Ovary (tissue), 9 donors: Measurements from ENCODE around the gene ZHX3. TPM values are rescaled to one million over a fixed set of nuclear protein-coding genes. Genes with fewer than 3 reads are reported as not detected.

Experiments
- DNase-seq, 5 donors: peaks; one replicate each; pipeline ENCODE4 v3.0.0-alpha.2; 2019 to 2020
- H3K27ac ChIP-seq, 2 donors: fragments of 200-600 bp; one replicate each; pipeline versions ENCODE4 v1.5.1 to v1.8.0; 2019 to 2022
- H3K27me3 ChIP-seq: fragments of 200-600 bp; one replicate; pipeline ENCODE4 v1.8.0; 2022
- H3K36me3 ChIP-seq: fragments of 200-600 bp; sonication (generic); one replicate; pipeline ENCODE4 v1.5.1; 2019
- H3K4me1 ChIP-seq: one replicate; pipeline ENCODE4 v1.8.1; 2013; ENCODE audit warnings: mild to moderate bottlenecking, moderate library complexity; ENCODE audit not compliant: insufficient read depth
- H3K4me3 ChIP-seq: fragments of 200-600 bp; sonication (generic); one replicate; pipeline ENCODE4 v1.5.1; 2017
- H3K9me3 ChIP-seq, 2 donors: fragments of 200-600 bp in 1 of 2; sonication (generic) in 1 of 2; one replicate each; pipeline versions ENCODE4 v1.5.1 to v1.8.1; 2013 to 2019; ENCODE audit warnings: mild to moderate bottlenecking in 1 of 2, moderate library complexity in 1 of 2
- EP300 ChIP-seq: sonication (generic); formaldehyde crosslinking; IDR thresholded peaks from one replicate; pipeline ENCODE4 v1.6.1; 2017; ENCODE audit warnings: antibody characterized with exemption
- POLR2A ChIP-seq: fragments of 450-650 bp; IDR thresholded peaks from one replicate; pipeline ENCODE4 v1.6.1; 2017; ENCODE audit warnings: antibody characterized with exemption, mild to moderate bottlenecking, moderate library complexity
- WGBS, 3 donors: extraction: QIAGEN DNeasy Blood & Tissue Kit in 1 of 3; methylation state at CpG; one replicate each; pipeline versions ENCODE4 v1.1.5 to v1.1.7; 2013 to 2017; 5-methylcytosine and 5-hydroxymethylcytosine counted together
- intact Hi-C, 4 donors: fragments of 100-400 bp; cut with DNase I; formaldehyde crosslinking; loops; one replicate each; pipeline versions ENCODE4 v1.11.0 to v1.15.1; 2022 to 2023
- polyA plus RNA-seq, 2 donors: library from polyadenylated mRNA; stranded (reverse); fragments of 200-250 nt in 1 of 2; fragments of 350-450 nt in 1 of 2; fragmentation: Illumina TruSeq in 1 of 2; extraction: RNeasy Lipid Tissue Mini Kit (QIAGEN cat#74804) in 1 of 2; gene quantifications; one replicate each; pipeline ENCODE4 v1.2.3, GENCODE V29; 2013 to 2014
- total RNA-seq, 7 donors: library from RNA; depleted of rRNA in 2 of 7; stranded (reverse); fragments of >200 nt in 2 of 7; fragmentation: NEBNext Ultra II Directional in 3 of 7; extraction: Animal tissue kit (Norgen Biotek cat#: 25700) in 3 of 7; gene quantifications; one replicate each; pipeline versions ENCODE4 v1.1.0 to v1.2.4, GENCODE V29; 2016 to 2023
- TF ChIP-seq, protein P1 (sequence below), 3 donors: fragments of 450-650 bp in 2 of 3; fragments of 200-600 bp in 1 of 3; IDR thresholded peaks; one replicate each; pipeline versions ENCODE4 v1.5.1 to v1.8.0; 2016 to 2022; ENCODE audit warnings: antibody characterized with exemption in 3 of 3, mild to moderate bottlenecking in 1 of 3
- donor health status: DM: no; HTN: no; CAD: no; lungs with moderate emphysema.
- donor health status: DM: no; HTN: no; CAD: no.
- donor health status: Bipolar disorder and iron deficiency.
- donor health status: DM: yes; HTN: yes; CAD: no.
- donor health status: DM: no; HTN: no; CAD: no.
- donor health status: DM: yes; HTN: yes; CAD: no.

ZHX3 gene
- total and polyA plus RNA-seq, 9 donors: 17.5 to 72.0 (median 39.6) TPM

DNA sequence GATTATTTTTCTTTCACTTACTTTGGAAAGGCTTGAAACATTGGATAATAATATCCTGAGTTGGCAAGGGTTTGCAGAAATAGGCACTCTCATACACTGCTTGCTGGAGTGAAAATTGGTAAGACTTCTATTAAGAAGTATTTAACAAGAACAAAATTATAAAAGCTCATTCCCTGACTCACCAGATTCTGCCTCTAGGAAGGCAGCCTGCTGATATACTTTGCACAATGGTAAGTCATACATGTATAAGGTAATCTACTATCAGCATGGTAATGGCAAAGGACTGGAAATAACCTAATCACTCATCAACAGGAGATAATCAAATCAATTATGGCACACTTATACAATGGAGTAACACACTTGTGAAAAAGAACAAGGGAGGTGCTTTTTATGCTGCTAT, 94.4 kb downstream of the ZHX3 start:
- Histone ChIP-seq H3K4me3 (no peak overlapping the region), H3K27me3 (no peaks in the 10 kb centered on the region), H3K9me3 (no peaks in the 10 kb centered on the region), H3K36me3 (no peaks in the 10 kb centered on the region), H3K27ac (no peak overlapping the region), H3K4me1 (peaks cover 11% of the 10 kb centered on the region)
- intact Hi-C loops: loop anchor here in 1 of 4 donors (10.0 kb wide), 1 partner anchor 58 kb away; no protein-coding TSS in a partner anchor
- TF ChIP-seq, protein P1, sequence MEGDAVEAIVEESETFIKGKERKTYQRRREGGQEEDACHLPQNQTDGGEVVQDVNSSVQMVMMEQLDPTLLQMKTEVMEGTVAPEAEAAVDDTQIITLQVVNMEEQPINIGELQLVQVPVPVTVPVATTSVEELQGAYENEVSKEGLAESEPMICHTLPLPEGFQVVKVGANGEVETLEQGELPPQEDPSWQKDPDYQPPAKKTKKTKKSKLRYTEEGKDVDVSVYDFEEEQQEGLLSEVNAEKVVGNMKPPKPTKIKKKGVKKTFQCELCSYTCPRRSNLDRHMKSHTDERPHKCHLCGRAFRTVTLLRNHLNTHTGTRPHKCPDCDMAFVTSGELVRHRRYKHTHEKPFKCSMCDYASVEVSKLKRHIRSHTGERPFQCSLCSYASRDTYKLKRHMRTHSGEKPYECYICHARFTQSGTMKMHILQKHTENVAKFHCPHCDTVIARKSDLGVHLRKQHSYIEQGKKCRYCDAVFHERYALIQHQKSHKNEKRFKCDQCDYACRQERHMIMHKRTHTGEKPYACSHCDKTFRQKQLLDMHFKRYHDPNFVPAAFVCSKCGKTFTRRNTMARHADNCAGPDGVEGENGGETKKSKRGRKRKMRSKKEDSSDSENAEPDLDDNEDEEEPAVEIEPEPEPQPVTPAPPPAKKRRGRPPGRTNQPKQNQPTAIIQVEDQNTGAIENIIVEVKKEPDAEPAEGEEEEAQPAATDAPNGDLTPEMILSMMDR (IDR thresholded peaks at IDR 0.05): no peak
- TF ChIP-seq POLR2A (no peak), EP300 (no peak)
- DNase-seq: no peak

DNA sequence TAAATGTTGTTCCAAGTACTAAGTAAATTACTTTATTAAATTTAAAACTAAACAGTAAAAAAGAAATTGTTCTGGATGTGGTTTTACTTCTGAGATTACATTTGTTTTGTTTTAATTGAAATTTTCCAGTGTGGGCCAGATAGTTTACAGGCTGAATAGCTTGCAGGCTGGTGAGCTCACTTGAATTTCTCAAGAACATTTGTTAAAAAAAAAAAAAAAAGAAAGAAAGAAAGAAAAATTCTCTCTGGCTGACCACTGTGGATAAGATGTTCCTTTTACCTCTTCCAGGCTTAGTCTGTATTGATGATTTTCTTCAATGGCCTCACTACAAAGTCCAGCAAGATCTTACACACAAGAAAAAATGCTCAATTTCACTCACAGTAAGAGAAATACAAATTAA, 94.8 kb downstream of the ZHX3 start:
- H3K9me3 ChIP-seq: no peaks in the 10 kb centered on the region
- no peaks in the 10 kb centered on the region for H3K36me3 ChIP-seq
- H3K4me3 ChIP-seq: no peak overlapping the region
- H3K4me1 ChIP-seq: peaks cover 11% of the 10 kb centered on the region
- no peak overlapping the region for H3K27ac ChIP-seq
- intact Hi-C loops: loop anchor here in 1 of 4 donors (10.0 kb wide), 1 partner anchor 58 kb away; no protein-coding TSS in a partner anchor
- no peak for DNase-seq
- H3K27me3 ChIP-seq: no peaks in the 10 kb centered on the region
- TF ChIP-seq POLR2A: no peak
- TF ChIP-seq EP300: no peak
- TF ChIP-seq, protein P1 (IDR thresholded peaks at IDR 0.05): no peak

DNA sequence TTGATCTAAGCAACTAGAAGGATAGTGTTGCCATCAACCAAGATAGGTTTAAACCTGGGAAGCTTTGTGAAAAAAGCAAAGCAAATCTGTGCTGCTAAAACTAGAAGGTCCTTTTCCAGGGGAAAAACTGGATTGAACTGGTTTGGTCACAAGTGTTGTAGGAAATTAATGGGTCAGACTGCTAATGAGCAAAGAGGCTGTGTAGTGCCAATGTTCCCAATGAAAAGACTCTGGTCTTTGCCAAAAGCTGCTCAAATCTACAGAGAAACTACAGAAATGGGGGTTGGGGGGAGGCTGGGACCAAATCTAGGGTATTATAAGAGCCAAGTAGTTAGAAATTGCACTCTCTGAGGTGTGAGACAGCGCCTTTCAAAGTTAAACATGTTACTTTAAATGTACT, 95.2 kb downstream of the ZHX3 start:
- no peaks in the 10 kb centered on the region for H3K27me3 ChIP-seq
- no peaks in the 10 kb centered on the region for H3K9me3 ChIP-seq
- H3K27ac ChIP-seq: no peak overlapping the region
- intact Hi-C loops: loop anchor here in 1 of 4 donors (10.0 kb wide), 1 partner anchor 57 kb away; no protein-coding TSS in a partner anchor
- WGBS, 3 donors: 63 to 71% (median 64%) methylated on average over 1 of the region's 1 CpG
- TF ChIP-seq EP300 (no peak), POLR2A (no peak)
- TF ChIP-seq, protein P1 (IDR thresholded peaks at IDR 0.05): no peak
- H3K4me3 ChIP-seq: no peak overlapping the region
- DNase-seq: no peak
- no peaks in the 10 kb centered on the region for H3K36me3 ChIP-seq
- H3K4me1 ChIP-seq: peaks cover 11% of the 10 kb centered on the region

DNA sequence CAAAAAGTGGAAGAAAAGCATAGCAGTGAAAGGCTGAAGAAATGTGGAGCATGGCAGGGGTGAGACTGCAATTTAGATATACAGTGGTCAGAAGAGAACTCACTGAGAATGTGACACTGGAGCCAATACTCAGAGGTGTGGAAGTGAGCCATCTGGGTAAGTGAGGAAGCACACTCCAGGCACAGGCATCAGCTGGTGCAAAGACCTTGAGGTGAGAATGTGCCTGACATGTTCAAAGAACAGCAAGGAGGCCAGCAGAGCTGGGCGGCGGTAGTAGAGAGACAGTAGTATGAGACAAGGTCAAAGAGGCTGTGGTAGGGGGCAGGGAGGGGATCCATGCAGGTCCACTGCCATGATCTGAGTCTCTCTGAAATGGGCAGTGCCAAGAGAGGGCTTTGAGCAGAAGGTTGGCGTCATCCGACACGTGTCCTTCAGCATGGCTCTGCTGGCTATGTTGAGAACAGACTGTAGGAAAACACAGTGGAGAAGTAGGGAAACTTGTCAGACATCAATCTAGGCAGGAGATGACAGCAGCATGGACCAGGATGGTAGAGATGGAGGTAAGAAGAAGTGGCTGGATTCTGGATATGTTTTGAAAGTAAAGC, 95.8 kb downstream of the ZHX3 start:
- no peak overlapping the region for H3K27ac ChIP-seq
- peaks cover 11% of the 10 kb centered on the region for H3K4me1 ChIP-seq
- TF ChIP-seq EP300 (no peak), POLR2A (no peak)
- TF ChIP-seq, protein P1 (IDR thresholded peaks at IDR 0.05): no peak
- no peaks in the 10 kb centered on the region for H3K27me3 ChIP-seq
- no peak for DNase-seq
- H3K4me3 ChIP-seq: no peak overlapping the region
- no peaks in the 10 kb centered on the region for H3K9me3 ChIP-seq
- no peaks in the 10 kb centered on the region for H3K36me3 ChIP-seq
- 90 to 93% (median 92%) methylated on average over 5 of the region's 5 CpGs for WGBS, 3 donors
- intact Hi-C loops: loop anchor here in 1 of 4 donors (10.0 kb wide), 1 partner anchor 57 kb away; no protein-coding TSS in a partner anchor
